ENCODE data around the gene DHX58.
A peak's percentile ranks its signal among the peaks of the same experiment; 100 is the strongest.

The DHX58 gene

GRCh38 chr17:42111871-42112551 lies 503 bp downstream of the DHX58 start:
- H3K27ac ChIP-seq (ENCODE audit: extremely low read depth, low read depth, low read length), result no peak overlapping the region
- H3K4me3 ChIP-seq (ENCODE audit: low read depth, low read length), result no peak overlapping the region
- no peaks in the 10 kb centered on the region for H3K9me3 ChIP-seq (ENCODE audit: control insufficient read depth, insufficient read depth, low read depth, low read length)
- CTCF ChIA-PET, result interaction anchor here (0.6 to 17.1 kb wide), 6 partner anchors 10 to 152 kb away, joined by 3 to 260 read pairs (median 4); partner anchors contain the start of genes DNAJC7 and NKIRAS2
- peaks cover 5 to 39% of the 10 kb centered on the region in 2 experiments; a peak in 2 of 3 replicates for H3K36me3 ChIP-seq (ENCODE audit: control insufficient read depth in 2 of 2, insufficient read depth in 1 of 2, low read length in 2 of 2)
- POLR2A ChIA-PET, result interaction anchor here (1.2 to 1.8 kb wide), 2 partner anchors 9 kb away, joined by 4 read pairs; partner anchors contain the start of gene KAT2A
- TF ChIP-seq, protein P1, sequence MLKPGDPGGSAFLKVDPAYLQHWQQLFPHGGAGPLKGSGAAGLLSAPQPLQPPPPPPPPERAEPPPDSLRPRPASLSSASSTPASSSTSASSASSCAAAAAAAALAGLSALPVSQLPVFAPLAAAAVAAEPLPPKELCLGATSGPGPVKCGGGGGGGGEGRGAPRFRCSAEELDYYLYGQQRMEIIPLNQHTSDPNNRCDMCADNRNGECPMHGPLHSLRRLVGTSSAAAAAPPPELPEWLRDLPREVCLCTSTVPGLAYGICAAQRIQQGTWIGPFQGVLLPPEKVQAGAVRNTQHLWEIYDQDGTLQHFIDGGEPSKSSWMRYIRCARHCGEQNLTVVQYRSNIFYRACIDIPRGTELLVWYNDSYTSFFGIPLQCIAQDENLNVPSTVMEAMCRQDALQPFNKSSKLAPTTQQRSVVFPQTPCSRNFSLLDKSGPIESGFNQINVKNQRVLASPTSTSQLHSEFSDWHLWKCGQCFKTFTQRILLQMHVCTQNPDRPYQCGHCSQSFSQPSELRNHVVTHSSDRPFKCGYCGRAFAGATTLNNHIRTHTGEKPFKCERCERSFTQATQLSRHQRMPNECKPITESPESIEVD (tag by site-specific recombination; IDR thresholded peaks at IDR 0.05), result no peak
- TF ChIP-seq SP3 (tag by site-specific recombination; IDR thresholded peaks at IDR 0.05) (peak; percentile 51), SP2 (tag by site-specific recombination; IDR thresholded peaks at IDR 0.05) (peak; percentile 63), ZNF514 (tag by site-specific recombination; IDR thresholded peaks at IDR 0.05) (no peak), KLF1 (tag by site-specific recombination; IDR thresholded peaks at IDR 0.05) (0 out of 2 replicates have a peak, but pooled peaks have one; percentile 38)
- TF ChIP-seq, protein P2, sequence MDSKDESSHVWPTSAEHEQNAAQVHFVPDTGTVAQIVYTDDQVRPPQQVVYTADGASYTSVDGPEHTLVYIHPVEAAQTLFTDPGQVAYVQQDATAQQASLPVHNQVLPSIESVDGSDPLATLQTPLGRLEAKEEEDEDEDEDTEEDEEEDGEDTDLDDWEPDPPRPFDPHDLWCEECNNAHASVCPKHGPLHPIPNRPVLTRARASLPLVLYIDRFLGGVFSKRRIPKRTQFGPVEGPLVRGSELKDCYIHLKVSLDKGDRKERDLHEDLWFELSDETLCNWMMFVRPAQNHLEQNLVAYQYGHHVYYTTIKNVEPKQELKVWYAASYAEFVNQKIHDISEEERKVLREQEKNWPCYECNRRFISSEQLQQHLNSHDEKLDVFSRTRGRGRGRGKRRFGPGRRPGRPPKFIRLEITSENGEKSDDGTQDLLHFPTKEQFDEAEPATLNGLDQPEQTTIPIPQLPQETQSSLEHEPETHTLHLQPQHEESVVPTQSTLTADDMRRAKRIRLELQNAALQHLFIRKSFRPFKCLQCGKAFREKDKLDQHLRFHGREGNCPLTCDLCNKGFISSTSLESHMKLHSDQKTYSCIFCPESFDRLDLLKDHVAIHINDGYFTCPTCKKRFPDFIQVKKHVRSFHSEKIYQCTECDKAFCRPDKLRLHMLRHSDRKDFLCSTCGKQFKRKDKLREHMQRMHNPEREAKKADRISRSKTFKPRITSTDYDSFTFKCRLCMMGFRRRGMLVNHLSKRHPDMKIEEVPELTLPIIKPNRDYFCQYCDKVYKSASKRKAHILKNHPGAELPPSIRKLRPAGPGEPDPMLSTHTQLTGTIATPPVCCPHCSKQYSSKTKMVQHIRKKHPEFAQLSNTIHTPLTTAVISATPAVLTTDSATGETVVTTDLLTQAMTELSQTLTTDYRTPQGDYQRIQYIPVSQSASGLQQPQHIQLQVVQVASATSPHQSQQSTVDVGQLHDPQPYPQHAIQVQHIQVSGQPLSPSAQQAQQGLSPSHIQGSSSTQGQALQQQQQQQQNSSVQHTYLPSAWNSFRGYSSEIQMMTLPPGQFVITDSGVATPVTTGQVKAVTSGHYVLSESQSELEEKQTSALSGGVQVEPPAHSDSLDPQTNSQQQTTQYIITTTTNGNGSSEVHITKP (tag by site-specific recombination; IDR thresholded peaks at IDR 0.05), result peak; percentile 42; the same call in 1 of the 2 replicates
- H3K4me1 ChIP-seq (ENCODE audit: control insufficient read depth, insufficient read depth, low read length), result peaks cover 4% of the 10 kb centered on the region; the same call in 1 of the 2 replicates

- Histone ChIP-seq H3K4me3 (ENCODE audit: low read depth, low read length) (no peak overlapping the region), H3K9me3 (ENCODE audit: control insufficient read depth, insufficient read depth, low read depth, low read length) (no peaks in the 10 kb centered on the region), H3K36me3 (ENCODE audit: control insufficient read depth in 2 of 2, insufficient read depth in 1 of 2, low read length in 2 of 2) (peaks cover 2 to 34% of the 10 kb centered on the region in 2 experiments; a peak in 2 of 3 replicates), H3K27ac (ENCODE audit: extremely low read depth, low read depth, low read length) (no peak overlapping the region), H3K4me1 (ENCODE audit: control insufficient read depth, insufficient read depth, low read length) (peaks cover 4% of the 10 kb centered on the region; the same call in 1 of the 2 replicates)
- CTCF ChIA-PET, result interaction anchor here (0.9 to 17.1 kb wide), 4 partner anchors 10 to 90 kb away, joined by 4 to 260 read pairs (median 6); partner anchors contain the start of genes DNAJC7 and NKIRAS2
- no peak for TF ChIP-seq BCL6B (tag by site-specific recombination; IDR thresholded peaks at IDR 0.05)
- POLR2A ChIA-PET, result interaction anchor here (1.2 to 1.8 kb wide), 2 partner anchors 8 to 10 kb away, joined by 4 read pairs; partner anchors contain the start of gene KAT2A
Observed at GRCh38 chr17:42111265-42111636, 1.3 kb downstream of the DHX58 start.

GRCh38 chr17:42110301-42111264 lies 1.9 kb downstream of the DHX58 start:
- POLR2A ChIA-PET, result no interaction called here
- H3K36me3 ChIP-seq (ENCODE audit: control insufficient read depth in 2 of 2, insufficient read depth in 1 of 2, low read length in 2 of 2), result peaks cover 0 to 28% of the 10 kb centered on the region in 2 experiments; a peak in 1 of 3 replicates
- H3K4me3 ChIP-seq (ENCODE audit: low read depth, low read length), result no peak overlapping the region
- TF ChIP-seq ZNF37A (tag by site-specific recombination; IDR thresholded peaks at IDR 0.05) (no peak), ZNF155 (tag by site-specific recombination; IDR thresholded peaks at IDR 0.05) (no peak), KLF9 (tag by site-specific recombination; IDR thresholded peaks at IDR 0.05; ENCODE audit: low read depth) (no peak), ZNF664 (tag by site-specific recombination; IDR thresholded peaks at IDR 0.05) (no peak), ZEB2 (tag by site-specific recombination; IDR thresholded peaks at IDR 0.05) (no peak), ZNF785 (tag by site-specific recombination; IDR thresholded peaks at IDR 0.05) (no peak), ZNF610 (tag by site-specific recombination; IDR thresholded peaks at IDR 0.05; ENCODE audit: borderline replicate concordance) (no peak), ZNF223 (tag by site-specific recombination; IDR thresholded peaks at IDR 0.05) (no peak), FEZF1 (tag by site-specific recombination; IDR thresholded peaks at IDR 0.05) (no peak), ZNF211 (tag by site-specific recombination; IDR thresholded peaks at IDR 0.05; ENCODE audit: low read depth) (no peak)
- peaks cover 4% of the 10 kb centered on the region; the same call in 1 of the 2 replicates for H3K4me1 ChIP-seq (ENCODE audit: control insufficient read depth, insufficient read depth, low read length)
- no peak overlapping the region for H3K27ac ChIP-seq (ENCODE audit: extremely low read depth, low read depth, low read length)
- no peaks in the 10 kb centered on the region for H3K9me3 ChIP-seq (ENCODE audit: control insufficient read depth, insufficient read depth, low read depth, low read length)
- CTCF ChIA-PET, result interaction anchor here (0.6 to 17.1 kb wide), 7 partner anchors 8 to 300 kb away, joined by 3 to 260 read pairs (median 5); partner anchors contain the start of genes DNAJC7 and NKIRAS2
